Trophoblast cell (in vitro differentiated cells and primary cell): ENCODE measurements around the gene CIITA.
"Not testable (repeated sequence)": the region's sequence is repeated elsewhere in the genome, so short reads cannot be mapped to it uniquely, and the experiment has no call there.

Experiments
- DNase-seq, 2 donors: peaks; one replicate each; pipeline ENCODE4 v3.0.0-alpha.2; 2016
- H2AFZ ChIP-seq: 2 replicates; pipeline ENCODE4 v1.6.1; 2013; ENCODE audit warnings: low read length, moderate library complexity, mild to moderate bottlenecking; ENCODE audit not compliant: insufficient read depth, poor library complexity
- H2AK5ac ChIP-seq: 2 replicates; pipeline ENCODE4 v1.6.1; 2013; ENCODE audit warnings: mild to moderate bottlenecking, low read length
- H2BK120ac ChIP-seq: 2 replicates; pipeline ENCODE4 v1.6.1; 2013; ENCODE audit warnings: low read length, mild to moderate bottlenecking, moderate library complexity; ENCODE audit not compliant: insufficient read depth, poor library complexity
- H2BK12ac ChIP-seq: 2 replicates; pipeline ENCODE4 v1.6.1; 2013; ENCODE audit warnings: mild to moderate bottlenecking, low read length, moderate library complexity
- H2BK5ac ChIP-seq: 2 replicates; pipeline ENCODE4 v1.6.1; 2013; ENCODE audit warnings: low read length, low read depth, moderate library complexity, mild to moderate bottlenecking; ENCODE audit not compliant: poor library complexity
- H3K14ac ChIP-seq: 2 replicates; pipeline ENCODE4 v1.6.1; 2013; ENCODE audit warnings: mild to moderate bottlenecking, low read length
- H3K18ac ChIP-seq: 2 replicates; pipeline ENCODE4 v1.6.1; 2013; ENCODE audit warnings: mild to moderate bottlenecking, low read length
- H3K23ac ChIP-seq: 2 replicates; pipeline ENCODE4 v1.6.1; 2013; ENCODE audit warnings: low read length
- H3K27ac ChIP-seq: 2 replicates; pipeline ENCODE4 v1.5.1; 2013; ENCODE audit warnings: low read depth, mild to moderate bottlenecking, inconsistent platforms, low read length, moderate library complexity
- H3K27me3 ChIP-seq: 2 replicates; pipeline ENCODE4 v1.6.1; 2013; ENCODE audit warnings: inconsistent platforms, mild to moderate bottlenecking, low read length, moderate library complexity; ENCODE audit not compliant: insufficient read depth
- H3K36me3 ChIP-seq, 2 experiments: 1 replicate in 1 of 2; 2 replicates in 1 of 2; pipeline ENCODE4 v1.6.1; 2013; ENCODE audit warnings: low read length in 2 of 2, mild to moderate bottlenecking in 2 of 2, moderate library complexity in 1 of 2; ENCODE audit not compliant: insufficient read depth in 2 of 2, control insufficient read depth in 1 of 2
- H3K4ac ChIP-seq: 2 replicates; pipeline ENCODE4 v1.6.1; 2013; ENCODE audit warnings: low read depth, mild to moderate bottlenecking, low read length, moderate library complexity
- H3K4me1 ChIP-seq, 2 experiments: 1 replicate in 1 of 2; 2 replicates in 1 of 2; pipeline ENCODE4 v1.6.1; 2013; ENCODE audit warnings: low read length in 2 of 2, mild to moderate bottlenecking in 2 of 2, moderate library complexity in 1 of 2; ENCODE audit not compliant: insufficient read depth in 2 of 2, control insufficient read depth in 1 of 2
- H3K4me2 ChIP-seq: 2 replicates; pipeline ENCODE4 v1.6.1; 2013; ENCODE audit warnings: inconsistent platforms, mild to moderate bottlenecking, low read length, moderate library complexity
- H3K4me3 ChIP-seq: 2 replicates; pipeline ENCODE4 v1.5.1; 2013; ENCODE audit warnings: mild to moderate bottlenecking, low read depth, low read length, inconsistent platforms
- H3K79me1 ChIP-seq: one replicate; pipeline ENCODE4 v1.6.1; 2013; ENCODE audit warnings: low read length
- H3K79me2 ChIP-seq: 2 replicates; pipeline ENCODE4 v1.6.1; 2013; ENCODE audit warnings: low read length, mild to moderate bottlenecking; ENCODE audit not compliant: control insufficient read depth, insufficient read depth, poor library complexity
- H3K9ac ChIP-seq: 2 replicates; pipeline ENCODE4 v1.6.1; 2013; ENCODE audit warnings: mild to moderate bottlenecking, low read length
- H3K9me3 ChIP-seq: 2 replicates; pipeline ENCODE4 v1.6.1; 2013; ENCODE audit warnings: low read depth, mild to moderate bottlenecking, control low read depth, inconsistent platforms, low read length; ENCODE audit not compliant: insufficient read depth
- H4K12ac ChIP-seq: 2 replicates; pipeline ENCODE4 v1.6.1; 2013; ENCODE audit warnings: low read depth, mild to moderate bottlenecking, low read length, moderate library complexity
- H4K8ac ChIP-seq: 2 replicates; pipeline ENCODE4 v1.6.1; 2013; ENCODE audit warnings: low read depth, mild to moderate bottlenecking, low read length, moderate library complexity
- H4K91ac ChIP-seq: one replicate; pipeline ENCODE4 v1.6.1; 2013; ENCODE audit warnings: low read depth, mild to moderate bottlenecking, low read length, moderate library complexity
- WGBS: extraction: QIAGEN DNeasy Blood & Tissue Kit; methylation state at CpG from one replicate; pipeline ENCODE4 v1.1.7; 2013; ENCODE audit warnings: missing lambda C conversion rate; ENCODE audit not compliant: insufficient read length, insufficient coverage; ENCODE audit errors: extremely low coverage; 5-methylcytosine and 5-hydroxymethylcytosine counted together

The CIITA gene

GRCh38 chr16:10830240-10830639 is 46.8 kb upstream of the CIITA start:
- H3K9ac ChIP-seq, H2BK5ac ChIP-seq, H3K14ac ChIP-seq, H3K4ac ChIP-seq, H3K79me2 ChIP-seq, H4K12ac ChIP-seq, H3K4me2 ChIP-seq, H3K4me1 ChIP-seq, H3K23ac ChIP-seq, H3K18ac ChIP-seq, H2AFZ ChIP-seq, DNase-seq, H3K36me3 ChIP-seq, H3K27me3 ChIP-seq, H2AK5ac ChIP-seq, H3K4me3 ChIP-seq, H3K79me1 ChIP-seq, H3K9me3 ChIP-seq, H2BK12ac ChIP-seq, H2BK120ac ChIP-seq, H3K27ac ChIP-seq, H4K8ac ChIP-seq, H4K91ac ChIP-seq: not testable (repeated sequence)

DNA sequence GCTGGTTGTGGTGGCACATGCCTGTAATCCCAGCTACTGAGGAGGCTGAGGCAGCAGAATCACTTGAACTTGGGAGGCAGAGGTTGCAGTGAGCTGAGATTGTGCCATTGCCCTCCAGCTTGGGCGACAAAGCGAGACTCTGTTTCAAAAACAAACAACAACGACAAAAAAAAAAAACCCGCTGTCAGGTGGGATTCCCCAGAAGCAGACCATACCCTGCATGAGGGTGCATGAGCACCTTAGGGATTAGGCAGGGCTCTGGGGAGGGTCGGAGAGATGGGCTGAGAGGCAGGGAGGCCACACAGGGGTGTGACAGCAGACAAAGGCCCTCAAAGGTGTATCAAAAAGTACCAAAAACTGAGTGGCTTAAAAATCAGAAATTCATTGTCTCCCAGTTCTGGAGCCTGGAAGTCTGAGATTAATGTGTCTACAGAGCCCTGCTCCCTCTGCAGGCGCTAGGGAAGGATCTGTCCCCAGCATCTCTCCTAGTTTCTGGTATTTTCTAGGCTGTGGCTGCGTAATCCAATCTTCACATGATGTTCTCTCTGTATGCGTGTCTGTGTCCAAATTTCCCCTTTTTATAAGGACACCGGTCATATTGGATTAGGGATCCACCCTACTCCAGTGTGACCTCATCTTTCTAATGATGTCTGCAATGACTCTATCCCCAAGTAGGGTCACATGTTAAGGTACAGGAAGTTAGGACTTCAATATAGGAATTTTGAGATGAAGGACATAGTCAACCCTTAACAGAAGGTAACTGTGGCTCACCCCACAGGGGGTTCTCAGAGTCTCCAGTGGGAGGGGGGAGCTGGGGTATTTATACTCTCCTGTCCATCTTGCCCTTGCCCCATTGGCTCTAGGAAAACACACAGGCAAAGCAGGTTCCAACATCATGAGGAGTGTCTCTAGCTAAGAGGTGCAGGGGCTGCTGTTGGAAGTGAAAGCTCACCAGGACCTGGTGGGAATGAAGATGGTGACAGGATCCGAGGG is 44.8 kb upstream of the CIITA start:
- Histone ChIP-seq H3K4ac (no peak overlapping the region), H3K14ac (no peak overlapping the region), H3K23ac (no peak overlapping the region), H3K27me3 (no peaks in the 10 kb centered on the region), H2BK12ac (no peak overlapping the region), H2AFZ (no peak overlapping the region), H3K18ac (no peak overlapping the region), H3K4me1 (no peaks in the 10 kb centered on the region), H3K27ac (no peak overlapping the region), H4K12ac (no peak overlapping the region), H4K91ac (no peak overlapping the region), H2BK120ac (no peak overlapping the region), H3K4me3 (no peak overlapping the region), H3K79me2 (no peaks in the 10 kb centered on the region), H3K79me1 (no peaks in the 10 kb centered on the region), H2AK5ac (no peak overlapping the region), H2BK5ac (no peak overlapping the region), H4K8ac (no peak overlapping the region), H3K9ac (no peak overlapping the region), H3K4me2 (no peak overlapping the region), H3K9me3 (no peaks in the 10 kb centered on the region), H3K36me3 (no peaks in the 10 kb centered on the region)
- WGBS: no CpG with 5 or more reads among the region's 10 CpGs
- peak in 1 of 2 donors; percentile 39 for DNase-seq

- Histone ChIP-seq H2BK5ac (no peak overlapping the region), H3K36me3 (no peaks in the 10 kb centered on the region), H3K14ac (no peak overlapping the region), H2AFZ (no peak overlapping the region), H4K12ac (no peak overlapping the region), H4K8ac (no peak overlapping the region), H3K27me3 (no peaks in the 10 kb centered on the region), H3K4me2 (no peak overlapping the region), H4K91ac (no peak overlapping the region), H3K18ac (no peak overlapping the region), H2BK120ac (no peak overlapping the region), H3K9ac (no peak overlapping the region), H3K27ac (no peak overlapping the region), H3K4ac (no peak overlapping the region), H3K4me3 (no peak overlapping the region), H3K4me1 (no peaks in the 10 kb centered on the region), H3K9me3 (no peaks in the 10 kb centered on the region), H2BK12ac (no peak overlapping the region), H3K79me1 (no peaks in the 10 kb centered on the region), H2AK5ac (no peak overlapping the region), H3K79me2 (no peaks in the 10 kb centered on the region), H3K23ac (no peak overlapping the region)
- WGBS: no CpG with 5 or more reads among the region's 5 CpGs
- no peak for DNase-seq
Measured at GRCh38 chr16:10833271-10833670, 43.7 kb upstream of the CIITA start.

DNA sequence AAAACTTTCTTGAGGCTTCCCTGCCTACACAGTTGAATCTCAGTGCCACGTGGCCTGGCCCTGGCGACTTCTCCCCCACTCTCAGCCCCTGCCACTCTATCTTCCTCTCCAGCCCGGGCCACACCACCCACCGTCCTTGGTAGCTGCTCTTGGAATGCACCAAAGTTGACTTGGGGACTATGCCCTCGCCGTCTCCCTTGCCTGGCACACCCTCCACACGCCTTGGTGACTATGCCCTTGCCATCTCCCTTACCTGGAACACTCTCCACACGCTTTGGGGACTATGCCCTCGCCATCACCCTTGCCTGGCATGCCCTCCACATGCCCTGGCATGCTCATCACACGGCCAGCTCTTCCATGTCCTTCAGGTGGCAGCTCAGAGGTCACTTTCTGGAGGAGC is 42.9 kb upstream of the CIITA start:
- H2BK120ac ChIP-seq: no peak overlapping the region
- no peaks in the 10 kb centered on the region for H3K79me1 ChIP-seq
- H3K27me3 ChIP-seq: no peaks in the 10 kb centered on the region
- no peak overlapping the region for H2AK5ac ChIP-seq
- no peak overlapping the region for H4K91ac ChIP-seq
- H3K9ac ChIP-seq: no peak overlapping the region
- H4K12ac ChIP-seq: no peak overlapping the region
- H3K36me3 ChIP-seq: no peaks in the 10 kb centered on the region
- no peaks in the 10 kb centered on the region for H3K4me1 ChIP-seq
- no peaks in the 10 kb centered on the region for H3K9me3 ChIP-seq
- no peak overlapping the region for H3K23ac ChIP-seq
- no peak overlapping the region for H3K27ac ChIP-seq
- H3K18ac ChIP-seq: no peak overlapping the region
- H2BK12ac ChIP-seq: no peak overlapping the region
- no peak overlapping the region for H3K14ac ChIP-seq
- H3K4me3 ChIP-seq: no peak overlapping the region
- no CpG with 5 or more reads among the region's 10 CpGs for WGBS
- H4K8ac ChIP-seq: no peak overlapping the region
- no peak overlapping the region for H3K4ac ChIP-seq
- H2AFZ ChIP-seq: no peak overlapping the region
- no peak overlapping the region for H3K4me2 ChIP-seq
- H2BK5ac ChIP-seq: no peak overlapping the region
- DNase-seq: no peak
- H3K79me2 ChIP-seq: no peaks in the 10 kb centered on the region
